Smooth muscle cell (in vitro differentiated cells): ENCODE results near the gene CBARP. TPM values are rescaled to one million over a fixed set of nuclear protein-coding genes. Genes with fewer than 3 reads are reported as not detected.
A peak's percentile ranks its signal among the peaks of the same experiment; 100 is the strongest.

Experiments used
- DNase-seq: peaks from one replicate; lab custom pipeline; 2025; ENCODE audit not compliant: unreplicated experiment; lab: John Stamatoyannopoulos, UW
- H2AFZ ChIP-seq: fragments of 200-600 bp; sonication (generic); 2 replicates; pipeline ENCODE4 v1.6.0; 2016; ENCODE audit warnings: antibody characterized with exemption, low read depth, mild to moderate bottlenecking
- H3F3A ChIP-seq: fragments of 200-600 bp; sonication (generic); 2 replicates; pipeline ENCODE4 v1.6.0; 2017; ENCODE audit warnings: antibody characterized with exemption, low read depth
- H3K27ac ChIP-seq: fragments of 200-600 bp; sonication (generic); 2 replicates; pipeline ENCODE4 v1.5.1; 2016; ENCODE audit warnings: low read depth, mild to moderate bottlenecking
- H3K27me3 ChIP-seq: fragments of 200-600 bp; sonication (generic); 2 replicates; pipeline ENCODE4 v1.6.1; 2016; ENCODE audit warnings: low read depth, mild to moderate bottlenecking
- H3K36me3 ChIP-seq: fragments of 200-600 bp; sonication (generic); 2 replicates; pipeline ENCODE4 v1.5.1; 2016; ENCODE audit warnings: low read depth
- H3K4me1 ChIP-seq: fragments of 200-600 bp; sonication (generic); 2 replicates; pipeline ENCODE4 v1.5.1; 2016; ENCODE audit warnings: low read depth
- H3K4me2 ChIP-seq: fragments of 200-600 bp; sonication (generic); 2 replicates; pipeline ENCODE4 v1.6.0; 2016; ENCODE audit warnings: mild to moderate bottlenecking
- H3K4me3 ChIP-seq: fragments of 200-600 bp; sonication (generic); 2 replicates; pipeline ENCODE4 v1.5.1; 2016; ENCODE audit warnings: mild to moderate bottlenecking
- H3K79me2 ChIP-seq: fragments of 200-600 bp; sonication (generic); 2 replicates; pipeline ENCODE4 v1.6.0; 2016; ENCODE audit warnings: low read depth, mild to moderate bottlenecking
- H3K9ac ChIP-seq: fragments of 200-600 bp; sonication (generic); 2 replicates; pipeline ENCODE4 v1.6.0; 2016; ENCODE audit warnings: low read depth
- H3K9me3 ChIP-seq: fragments of 200-600 bp; sonication (generic); replicated peaks from 2 replicates; pipeline ENCODE4 v1.5.1; 2016; ENCODE audit warnings: low read depth
- H4K20me1 ChIP-seq: fragments of 200-600 bp; sonication (generic); 2 replicates; pipeline ENCODE4 v1.6.0; 2016; ENCODE audit warnings: low read depth
- CTCF ChIP-seq: fragments of 200-600 bp; sonication (generic); IDR thresholded peaks from 2 replicates; pipeline ENCODE4 v1.5.1; 2017; ENCODE audit warnings: borderline replicate concordance, mild to moderate bottlenecking, antibody characterized with exemption; ENCODE audit not compliant: insufficient read depth, poor library complexity, severe bottlenecking
- WGBS: methylation state at CpG from one replicate; pipeline ENCODE4 v1.1.7; 2016; ENCODE audit warnings: low lambda C conversion rate; 5-methylcytosine and 5-hydroxymethylcytosine counted together
- polyA plus RNA-seq: library from polyadenylated mRNA; unstranded; fragments of >200 nt; fragmentation: Nextera tagmentation; extraction: Ambion mirVana; gene quantifications from 2 replicates; pipeline ENCODE4 v1.2.1, GENCODE V29; 2016
- total RNA-seq: library from RNA; depleted of rRNA; stranded (reverse); fragments of >200 nt; gene quantifications from 2 replicates; pipeline ENCODE4 v1.2.3, GENCODE V29; 2014

CBARP gene
- total and polyA plus RNA-seq, 2 experiments from 2014 or later: 2.7 to 10.5 TPM

- Histone ChIP-seq H3K9me3 (no peaks in the 10 kb centered on the region), H3K27me3 (no peaks in the 10 kb centered on the region), H3K36me3 (no peaks in the 10 kb centered on the region), H3F3A (peaks cover 73% of the 10 kb centered on the region), H3K4me2 (no peak overlapping the region), H3K4me3 (no peak overlapping the region), H2AFZ (no peak overlapping the region), H3K27ac (peak overlapping the region; percentile 74), H3K4me1 (peaks cover 32% of the 10 kb centered on the region), H4K20me1 (peaks cover 62% of the 10 kb centered on the region), H3K9ac (no peak overlapping the region), H3K79me2 (peaks cover 42% of the 10 kb centered on the region)
- TF ChIP-seq CTCF: no peak
- no peak for DNase-seq
- WGBS: 64% methylated on average over 15 of the region's 15 CpGs
Observed at GRCh38 chr19:1258707-1259205, 21.0 kb upstream of the CBARP start.

- Histone ChIP-seq H3K27ac (peak overlapping the region; percentile 74), H3K4me3 (no peak overlapping the region), H3K9me3 (no peaks in the 10 kb centered on the region), H3K27me3 (no peaks in the 10 kb centered on the region), H3K4me1 (peaks cover 36% of the 10 kb centered on the region), H3F3A (peaks cover 72% of the 10 kb centered on the region), H3K36me3 (no peaks in the 10 kb centered on the region), H3K4me2 (no peak overlapping the region), H2AFZ (no peak overlapping the region), H3K79me2 (peaks cover 48% of the 10 kb centered on the region), H4K20me1 (peaks cover 68% of the 10 kb centered on the region), H3K9ac (no peak overlapping the region)
- 85% methylated on average over 8 of the region's 8 CpGs for WGBS
- no peak for DNase-seq
- no peak for TF ChIP-seq CTCF
Observed at GRCh38 chr19:1258163-1258492, 20.3 kb upstream of the CBARP start.

GRCh38 chr19:1257475-1258162 is 19.8 kb upstream of the CBARP start:
- Histone ChIP-seq H3F3A (peaks cover 71% of the 10 kb centered on the region), H2AFZ (no peak overlapping the region), H3K79me2 (peaks cover 52% of the 10 kb centered on the region), H3K4me2 (no peak overlapping the region), H3K36me3 (no peaks in the 10 kb centered on the region), H3K27me3 (no peaks in the 10 kb centered on the region), H3K9me3 (no peaks in the 10 kb centered on the region), H3K4me3 (no peak overlapping the region), H3K27ac (peak overlapping the region; percentile 74), H3K9ac (no peak overlapping the region), H4K20me1 (peaks cover 73% of the 10 kb centered on the region), H3K4me1 (peaks cover 34% of the 10 kb centered on the region)
- no peak for DNase-seq
- 88% methylated on average over 21 of the region's 23 CpGs for WGBS
- TF ChIP-seq CTCF: no peak
